ENCODE results near the gene KLHL18.

GRCh38 chr3:47245271-47245670, 37.5 kb upstream of the KLHL18 start:
- TF ChIP-seq REST (IDR thresholded peaks at IDR 0.05; ENCODE audit: insufficient read depth in 1 of 2, low read depth in 2 of 2, low read length in 1 of 2) (no peak), CTCF (IDR thresholded peaks at IDR 0.05) (no peak), POLR2AphosphoS5 (IDR thresholded peaks at IDR 0.05; ENCODE audit: low read depth, low read length) (no peak), TCF7L2 (IDR thresholded peaks at IDR 0.05; ENCODE audit: low read depth, low read length) (no peak), SIN3A (IDR thresholded peaks at IDR 0.05; ENCODE audit: borderline replicate concordance, insufficient read depth, low read depth, low read length) (no peak)
